DOHH2 (cell line): Measurements from ENCODE around the gene PGAM2.

ENCODE experiments used
- H3F3A ChIP-seq: fragments of 200-600 bp; sonication (generic), shearing (Covaris generic); 2 replicates; pipeline ENCODE4 v1.6.0; 2016; ENCODE audit warnings: antibody characterized with exemption, mild to moderate bottlenecking; ENCODE audit not compliant: control insufficient read depth, insufficient read depth
- H3K27ac ChIP-seq: fragments of 200-600 bp; sonication (generic); 2 replicates; pipeline ENCODE4 v1.5.1; 2014; ENCODE audit warnings: low read depth, mild to moderate bottlenecking, low read length, moderate library complexity
- H3K27me3 ChIP-seq: fragments of 200-600 bp; sonication (generic); 2 replicates; pipeline ENCODE4 v1.6.1; 2014; ENCODE audit warnings: mild to moderate bottlenecking, low read length, mixed read lengths; ENCODE audit not compliant: control insufficient read depth
- H3K36me3 ChIP-seq: fragments of 200-600 bp; sonication (generic); 2 replicates; pipeline ENCODE4 v1.6.1; 2014; ENCODE audit warnings: mild to moderate bottlenecking, low read length, moderate library complexity, mixed read lengths; ENCODE audit not compliant: control insufficient read depth
- H3K4me1 ChIP-seq: fragments of 200-600 bp; sonication (generic); 2 replicates; pipeline ENCODE4 v1.6.1; 2014; ENCODE audit warnings: mild to moderate bottlenecking, low read length, mixed read lengths; ENCODE audit not compliant: control insufficient read depth
- H3K4me2 ChIP-seq: fragments of 200-600 bp; sonication (generic); 2 replicates; pipeline ENCODE4 v1.6.0; 2014; ENCODE audit warnings: mild to moderate bottlenecking, low read length, moderate library complexity
- H3K4me3 ChIP-seq: fragments of 200-600 bp; sonication (generic); 2 replicates; pipeline ENCODE4 v1.5.1; 2014; ENCODE audit warnings: mild to moderate bottlenecking, low read length, mixed read lengths
- H3K79me2 ChIP-seq: fragments of 200-600 bp; sonication (generic); 2 replicates; pipeline ENCODE4 v1.6.1; 2014; ENCODE audit warnings: mild to moderate bottlenecking, low read length, mixed read lengths; ENCODE audit not compliant: control insufficient read depth
- H3K9me2 ChIP-seq: fragments of 200-600 bp; sonication (generic); replicated peaks from 2 replicates; pipeline ENCODE4 v1.6.1; 2014; ENCODE audit warnings: mild to moderate bottlenecking, low read length, mixed read lengths; ENCODE audit not compliant: control insufficient read depth
- H3K9me3 ChIP-seq: fragments of 200-600 bp; sonication (generic); 2 replicates; pipeline ENCODE4 v1.6.1; 2014; ENCODE audit warnings: antibody characterized with exemption, low read length, mixed read lengths; ENCODE audit not compliant: control insufficient read depth, insufficient read depth
- H4K20me1 ChIP-seq: fragments of 200-600 bp; sonication (generic); 2 replicates; pipeline ENCODE4 v1.6.0; 2014; ENCODE audit warnings: low read depth, mild to moderate bottlenecking, antibody characterized with exemption, low read length, moderate library complexity; ENCODE audit not compliant: control insufficient read depth, insufficient read depth
- EZH2phosphoT487 ChIP-seq: fragments of 200-600 bp; sonication (generic); IDR thresholded peaks from 2 replicates; pipeline ENCODE4 v1.6.1; 2017; ENCODE audit warnings: borderline replicate concordance, mild to moderate bottlenecking, antibody characterized with exemption, low read length, moderate library complexity, mixed read lengths
- TF ChIP-seq, protein P1 (sequence below): fragments of 200-600 bp; sonication (generic); IDR thresholded peaks from one replicate; pipeline ENCODE4 v1.5.1; 2014; ENCODE audit warnings: antibody characterized with exemption, mild to moderate bottlenecking, low read depth, low read length; ENCODE audit not compliant: poor library complexity, severe bottlenecking

Gene PGAM2

DNA sequence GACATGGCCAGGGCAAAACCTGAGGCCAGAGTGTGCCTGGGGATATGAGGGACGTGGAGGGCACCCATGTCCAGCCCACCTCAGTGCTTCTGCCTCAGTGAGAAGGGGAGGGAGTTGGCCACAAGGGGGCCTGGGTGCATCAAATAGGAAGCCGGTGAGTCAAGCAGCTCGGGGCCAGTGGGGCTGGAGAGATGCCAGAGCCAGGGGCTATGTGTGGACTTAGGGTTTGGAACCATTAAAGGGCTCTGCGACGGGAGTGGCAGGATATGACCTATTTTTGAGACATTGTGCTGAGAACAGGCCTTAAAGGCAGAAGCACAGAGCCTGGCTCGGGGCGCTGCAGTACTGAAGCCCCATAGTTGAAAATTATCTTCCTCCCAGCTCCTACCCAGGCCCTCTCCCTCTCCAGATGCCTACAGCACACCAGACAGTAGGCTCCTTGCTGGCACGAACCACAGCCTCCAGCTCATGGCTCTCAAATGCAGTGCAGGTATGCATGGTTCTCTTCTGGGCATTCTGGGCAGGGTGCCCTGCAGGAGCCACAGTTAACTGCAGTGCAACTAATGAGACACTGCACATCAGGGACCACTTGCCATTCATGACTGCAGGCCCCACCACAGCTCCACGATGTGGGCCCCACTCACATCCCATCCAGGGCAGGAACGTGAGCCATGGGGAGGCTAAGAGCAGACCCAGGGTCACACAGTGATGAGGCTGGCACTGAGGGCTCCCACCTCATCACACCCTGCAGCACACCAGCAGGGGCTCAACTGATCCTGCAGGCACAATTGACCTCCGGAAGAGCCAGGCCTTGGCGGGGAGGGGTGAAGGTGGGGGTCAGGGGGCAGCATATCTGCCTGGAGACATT lies 7.2 kb upstream of the PGAM2 start:
- peaks cover 5% of the 10 kb centered on the region; the same call in 1 of the 2 replicates for H3K4me1 ChIP-seq
- H3K27me3 ChIP-seq = peaks cover 7% of the 10 kb centered on the region; the same call in 1 of the 2 replicates
- no peaks in the 10 kb centered on the region for H4K20me1 ChIP-seq
- H3K4me3 ChIP-seq = no peak overlapping the region
- TF ChIP-seq, protein P1, sequence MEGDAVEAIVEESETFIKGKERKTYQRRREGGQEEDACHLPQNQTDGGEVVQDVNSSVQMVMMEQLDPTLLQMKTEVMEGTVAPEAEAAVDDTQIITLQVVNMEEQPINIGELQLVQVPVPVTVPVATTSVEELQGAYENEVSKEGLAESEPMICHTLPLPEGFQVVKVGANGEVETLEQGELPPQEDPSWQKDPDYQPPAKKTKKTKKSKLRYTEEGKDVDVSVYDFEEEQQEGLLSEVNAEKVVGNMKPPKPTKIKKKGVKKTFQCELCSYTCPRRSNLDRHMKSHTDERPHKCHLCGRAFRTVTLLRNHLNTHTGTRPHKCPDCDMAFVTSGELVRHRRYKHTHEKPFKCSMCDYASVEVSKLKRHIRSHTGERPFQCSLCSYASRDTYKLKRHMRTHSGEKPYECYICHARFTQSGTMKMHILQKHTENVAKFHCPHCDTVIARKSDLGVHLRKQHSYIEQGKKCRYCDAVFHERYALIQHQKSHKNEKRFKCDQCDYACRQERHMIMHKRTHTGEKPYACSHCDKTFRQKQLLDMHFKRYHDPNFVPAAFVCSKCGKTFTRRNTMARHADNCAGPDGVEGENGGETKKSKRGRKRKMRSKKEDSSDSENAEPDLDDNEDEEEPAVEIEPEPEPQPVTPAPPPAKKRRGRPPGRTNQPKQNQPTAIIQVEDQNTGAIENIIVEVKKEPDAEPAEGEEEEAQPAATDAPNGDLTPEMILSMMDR = peak; percentile 96
- TF ChIP-seq EZH2phosphoT487 = no peak
- H3K36me3 ChIP-seq = peaks cover 59% of the 10 kb centered on the region
- no peak overlapping the region for H3K27ac ChIP-seq
- H3K9me3 ChIP-seq = no peaks in the 10 kb centered on the region
- no peak overlapping the region for H3K4me2 ChIP-seq
- H3K79me2 ChIP-seq = no peaks in the 10 kb centered on the region
- peaks cover 15% of the 10 kb centered on the region for H3F3A ChIP-seq
- no peaks in the 10 kb centered on the region for H3K9me2 ChIP-seq

- H3K27me3 ChIP-seq = peaks cover 14% of the 10 kb centered on the region
- H3K36me3 ChIP-seq = peaks cover 52% of the 10 kb centered on the region
- no peak overlapping the region for H3K4me2 ChIP-seq
- no peak overlapping the region for H3K27ac ChIP-seq
- no peak overlapping the region for H3K4me3 ChIP-seq
- H3K9me3 ChIP-seq = no peaks in the 10 kb centered on the region
- peaks cover 5% of the 10 kb centered on the region; the same call in 1 of the 2 replicates for H3K4me1 ChIP-seq
- H3K9me2 ChIP-seq = no peaks in the 10 kb centered on the region
- no peak for TF ChIP-seq EZH2phosphoT487
- TF ChIP-seq, protein P1 = no peak
- H4K20me1 ChIP-seq = no peaks in the 10 kb centered on the region
- H3K79me2 ChIP-seq = no peaks in the 10 kb centered on the region
- H3F3A ChIP-seq = peaks cover 15% of the 10 kb centered on the region
These were observed 6.5 kb upstream of the PGAM2 start for GRCh38 chr7:44071726-44072363.

GRCh38 chr7:44068054-44068453 lies 2.7 kb upstream of the PGAM2 start:
- Histone ChIP-seq H4K20me1 (0 out of 2 replicates have a peak, but pooled peaks cover 6% of the 10 kb centered on the region), H3K4me2 (no peak overlapping the region), H3K27me3 (peaks cover 41% of the 10 kb centered on the region), H3K36me3 (peaks cover 14% of the 10 kb centered on the region), H3K4me1 (peaks cover 18% of the 10 kb centered on the region), H3K27ac (no peak overlapping the region), H3K9me2 (no peaks in the 10 kb centered on the region), H3K4me3 (no peak overlapping the region), H3K9me3 (no peaks in the 10 kb centered on the region), H3F3A (peaks cover 15% of the 10 kb centered on the region), H3K79me2 (no peaks in the 10 kb centered on the region)
- TF ChIP-seq, protein P1 = no peak
- TF ChIP-seq EZH2phosphoT487 = no peak
